GM19351 (cell line): ENCODE measurements around the gene EMX2.

Source experiments
- ATAC-seq: cut with Tn5 transposase; IDR thresholded peaks from one replicate; pipeline ENCODE4 v1.9.1; 2021; ENCODE audit warnings: mild to moderate bottlenecking, moderate library complexity; ENCODE audit not compliant: unreplicated experiment

Gene EMX2

DNA sequence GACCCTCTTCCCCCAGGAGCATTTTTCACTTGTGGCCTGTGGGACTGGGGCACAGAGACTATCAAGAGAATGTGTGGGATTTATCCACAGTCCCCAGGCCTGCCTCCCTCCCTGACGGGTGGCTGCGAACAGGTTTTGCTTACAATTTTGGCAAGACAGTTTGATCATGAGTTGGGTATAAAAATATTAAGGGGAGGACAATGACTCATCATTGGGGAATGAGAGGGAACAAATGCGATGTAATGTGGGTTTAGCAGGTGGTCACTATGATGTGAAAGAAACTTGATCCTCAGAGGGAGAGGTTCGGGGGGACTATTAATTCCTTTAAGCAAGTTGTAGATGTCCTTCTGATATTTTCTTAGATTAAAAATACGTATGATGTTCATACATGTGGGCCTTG lies 52.2 kb downstream of the EMX2 start:
- ATAC-seq, result no peak

DNA sequence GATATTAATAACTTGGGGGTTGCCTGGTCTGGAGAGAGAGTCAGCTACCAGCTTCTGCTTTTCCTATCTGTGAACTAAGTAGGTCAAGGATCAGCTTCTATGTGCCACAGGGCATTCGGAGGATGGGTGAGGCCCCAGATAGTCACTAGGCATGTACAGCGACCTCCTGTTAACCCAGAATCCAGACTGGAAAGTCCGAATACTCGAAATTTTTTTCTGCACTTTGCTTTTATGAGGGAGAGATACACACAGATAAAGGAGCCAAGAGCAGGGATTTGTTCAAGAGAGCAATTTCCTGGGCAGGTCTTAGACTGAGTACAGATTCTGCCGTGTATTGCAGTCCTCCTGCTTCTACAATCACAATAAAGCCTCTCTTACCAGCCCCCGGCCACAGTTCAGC lies 54.2 kb downstream of the EMX2 start:
- ATAC-seq, result no peak

DNA sequence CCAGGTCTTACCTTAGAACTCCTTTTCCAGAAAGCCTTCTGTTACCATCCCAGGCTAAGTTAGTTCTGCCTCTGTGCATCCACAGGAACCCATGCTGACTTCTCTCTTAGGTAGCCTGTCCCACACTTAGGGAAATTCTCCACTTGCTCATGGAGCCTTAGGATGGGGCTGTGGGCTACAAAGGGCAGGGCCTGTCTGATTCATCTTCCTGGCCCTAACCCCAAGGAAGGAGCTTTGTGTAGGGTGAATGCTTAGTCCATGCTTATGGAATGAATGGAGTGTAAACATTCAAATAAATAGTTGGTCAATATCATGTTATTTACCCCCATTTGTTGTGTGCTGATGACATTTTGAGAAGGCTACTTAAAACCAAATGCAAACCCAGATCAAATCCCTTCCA lies 54.7 kb downstream of the EMX2 start:
- no peak for ATAC-seq
